Spleen (tissue), 11 donors: Measurements from ENCODE around the gene PLOD1. TPM values are rescaled to one million over a fixed set of nuclear protein-coding genes. Genes with fewer than 3 reads are reported as not detected.
"Not testable (repeated sequence)": the region's sequence is repeated elsewhere in the genome, so short reads cannot be mapped to it uniquely, and the experiment has no call there.

Experiments used
- DNase-seq: peaks from one replicate; pipeline ENCODE4 v3.0.0-alpha.2; 2020
- H3K27ac ChIP-seq, 8 donors: fragments of 200-600 bp; sonication (generic) in 7 of 8; 1 replicate in 4 of 8; 2 replicates in 4 of 8; pipeline versions ENCODE4 v1.5.0 to v1.8.0; 2016 to 2021; ENCODE audit warnings: inconsistent platforms in 4 of 8, mild to moderate bottlenecking in 4 of 8, moderate library complexity in 1 of 8
- H3K27me3 ChIP-seq, 7 donors: fragments of 200-600 bp; sonication (generic) in 6 of 7; replicated peaks in 1 of 7; 1 replicate in 4 of 7; 2 replicates in 3 of 7; pipeline versions ENCODE4 v1.5.0 to v1.8.0; 2016 to 2021; ENCODE audit warnings: inconsistent platforms in 3 of 7, mild to moderate bottlenecking in 1 of 7
- H3K36me3 ChIP-seq, 6 donors: fragments of 200-600 bp; sonication (generic) in 5 of 6; 1 replicate in 4 of 6; 2 replicates in 2 of 6; pipeline versions ENCODE4 v1.5.0 to v1.8.0; 2016 to 2021; ENCODE audit warnings: inconsistent platforms in 2 of 6
- H3K4me1 ChIP-seq, 6 donors: fragments of 200-600 bp; sonication (generic) in 5 of 6; 1 replicate in 3 of 6; 2 replicates in 3 of 6; pipeline versions ENCODE4 v1.5.0 to v1.8.0; 2016 to 2021; ENCODE audit warnings: inconsistent platforms in 3 of 6
- H3K4me3 ChIP-seq, 8 donors: fragments of 200-600 bp; sonication (generic) in 7 of 8; 1 replicate in 4 of 8; 2 replicates in 4 of 8; pipeline versions ENCODE4 v1.5.0 to v1.8.0; 2016 to 2021; ENCODE audit warnings: inconsistent platforms in 4 of 8, mild to moderate bottlenecking in 4 of 8, moderate library complexity in 2 of 8
- H3K9me3 ChIP-seq, 8 donors: fragments of 200-600 bp; sonication (generic) in 7 of 8; 1 replicate in 4 of 8; 2 replicates in 4 of 8; pipeline versions ENCODE4 v1.5.0 to v1.8.0; 2016 to 2021; ENCODE audit warnings: inconsistent platforms in 4 of 8
- CTCF ChIP-seq, 11 experiments: fragments of 200-600 bp in 7 of 11; fragments of 450-650 bp in 4 of 11; sonication (generic) in 4 of 11; IDR thresholded peaks in 8 of 11; conservative IDR thresholded peaks in 3 of 11; 1 replicate in 7 of 11; 2 replicates in 4 of 11; pipeline versions ENCODE4 v1.4.0 to v1.8.0; 2016 to 2021; ENCODE audit warnings: antibody characterized with exemption in 11 of 11, inconsistent platforms in 4 of 11, mild to moderate bottlenecking in 1 of 11
- POLR2A ChIP-seq, 3 donors: fragments of 450-650 bp; IDR thresholded peaks; one replicate each; pipeline ENCODE4 v1.5.1; 2017; ENCODE audit warnings: antibody characterized with exemption in 3 of 3, mild to moderate bottlenecking in 1 of 3
- POLR2AphosphoS5 ChIP-seq, 3 donors: sonication (generic); formaldehyde crosslinking; IDR thresholded peaks; one replicate each; pipeline ENCODE4 v1.5.1; 2017; ENCODE audit warnings: antibody characterized with exemption in 3 of 3
- WGBS, 5 donors: extraction: QIAGEN DNeasy Blood & Tissue Kit in 3 of 5; methylation state at CpG; one replicate each; pipeline versions ENCODE4 v1.1.5 to v1.1.7; 2013 to 2018; 5-methylcytosine and 5-hydroxymethylcytosine counted together
- intact Hi-C: fragments of 100-400 bp; cut with DNase I; formaldehyde crosslinking; loops from one replicate; pipeline ENCODE4 v1.15.0; 2023; ENCODE audit warnings: low total_unique reads
- polyA plus RNA-seq, 3 donors: library from polyadenylated mRNA; stranded (reverse); fragments of 200-250 nt; gene quantifications; one replicate each; pipeline ENCODE4 v1.2.1, GENCODE V29; 2013
- total RNA-seq, 7 donors: library from RNA; depleted of rRNA in 3 of 7; stranded (reverse); fragments of >200 nt in 3 of 7; fragmentation: NEBNext Ultra II Directional in 4 of 7; extraction: Animal tissue kit (Norgen Biotek cat#: 25700) in 4 of 7; gene quantifications; one replicate each; pipeline versions ENCODE4 v1.1.0 to v1.2.1, GENCODE V29; 2016 to 2021
- donor health status: healthy with polysubstance abuse.
- donor health status: DM: no; HTN: no; CAD: no; lungs with moderate emphysema.
- donor health status: DM: no; HTN: no; CAD: no.
- donor health status: Bipolar disorder and iron deficiency.
- donor health status: healthy.
- donor health status: DM: no; HTN: no; CAD: no.
- donor health status: DM: yes; HTN: yes; CAD: no.

Gene PLOD1
- total and polyA plus RNA-seq, 10 donors = 11.6 to 53.4 (median 45.7) TPM

GRCh38 chr1:11912000-11912399 is 22.5 kb upstream of the PLOD1 start:
- Histone ChIP-seq H3K36me3 (peaks cover 0 to 7% (median 0%) of the 10 kb centered on the region in 6 donors), H3K9me3 (no peaks in the 10 kb centered on the region), H3K4me1 (peaks cover 0 to 35% (median 15%) of the 10 kb centered on the region in 6 donors), H3K27me3 (no peaks in the 10 kb centered on the region), H3K4me3 (no peak overlapping the region), H3K27ac (no peak overlapping the region)
- DNase-seq = no peak
- no peak for TF ChIP-seq POLR2A (IDR thresholded peaks at IDR 0.05)
- TF ChIP-seq POLR2AphosphoS5 (IDR thresholded peaks at IDR 0.05) = no peak
- TF ChIP-seq CTCF (IDR thresholded peaks at IDR 0.05 in 8 of 11, conservative IDR thresholded peaks at IDR 0.05 in 3 of 11) = no peak
- intact Hi-C loops = no loop called here
- 78 to 94% (median 89%) methylated on average over 6 to 7 of the region's 7 CpGs for WGBS, 5 donors

- WGBS, 5 donors = 82 to 87% (median 84%) methylated on average over 21 of the region's 21 CpGs
- H3K27me3 ChIP-seq, DNase-seq, H3K4me3 ChIP-seq, H3K9me3 ChIP-seq, intact Hi-C loops: not testable (repeated sequence)
- Histone ChIP-seq H3K36me3 (peaks cover 0 to 13% (median 0%) of the 10 kb centered on the region in 6 donors), H3K4me1 (peaks cover 0 to 28% (median 9%) of the 10 kb centered on the region in 6 donors), H3K27ac (peak overlapping the region in 2 of 8 donors; percentile 37 to 43)
- TF ChIP-seq POLR2AphosphoS5 (IDR thresholded peaks at IDR 0.05) = peak in 1 of 3 donors; percentile 37
Measured at GRCh38 chr1:11912482-11913216, 21.9 kb upstream of the PLOD1 start.

GRCh38 chr1:11913291-11913690 is 21.2 kb upstream of the PLOD1 start:
- Histone ChIP-seq H3K36me3 (peaks cover 0 to 19% (median 5%) of the 10 kb centered on the region in 6 donors), H3K4me1 (peaks cover 0 to 26% (median 7%) of the 10 kb centered on the region in 6 donors), H3K27me3 (no peaks in the 10 kb centered on the region), H3K9me3 (no peaks in the 10 kb centered on the region), H3K27ac (peak overlapping the region in 2 of 8 donors; percentile 37 to 43), H3K4me3 (no peak overlapping the region)
- no peak for DNase-seq
- 61 to 74% (median 67%) methylated on average over 11 of the region's 11 CpGs for WGBS, 5 donors
- TF ChIP-seq CTCF (IDR thresholded peaks at IDR 0.05 in 8 of 11, conservative IDR thresholded peaks at IDR 0.05 in 3 of 11) (no peak), POLR2A (IDR thresholded peaks at IDR 0.05) (no peak), POLR2AphosphoS5 (IDR thresholded peaks at IDR 0.05) (no peak)
- intact Hi-C loops = no loop called here

GRCh38 chr1:11914024-11914423 is 20.5 kb upstream of the PLOD1 start:
- no peak for DNase-seq
- no peaks in the 10 kb centered on the region for H3K9me3 ChIP-seq
- intact Hi-C loops = no loop called here
- no peak overlapping the region for H3K27ac ChIP-seq
- peaks cover 0 to 27% (median 12%) of the 10 kb centered on the region in 6 donors for H3K36me3 ChIP-seq
- TF ChIP-seq CTCF (IDR thresholded peaks at IDR 0.05 in 8 of 11, conservative IDR thresholded peaks at IDR 0.05 in 3 of 11) = no peak
- TF ChIP-seq POLR2A (IDR thresholded peaks at IDR 0.05) = no peak
- TF ChIP-seq POLR2AphosphoS5 (IDR thresholded peaks at IDR 0.05) = no peak
- no peaks in the 10 kb centered on the region for H3K27me3 ChIP-seq
- H3K4me3 ChIP-seq = no peak overlapping the region
- peaks cover 0 to 24% (median 7%) of the 10 kb centered on the region in 6 donors for H3K4me1 ChIP-seq
- WGBS, 5 donors = 77 to 91% (median 83%) methylated on average over 1 of the region's 1 CpG
